H1 (cell line): ENCODE results near the gene BMERB1. TPM values are rescaled to one million over a fixed set of nuclear protein-coding genes. Genes with fewer than 3 reads are reported as not detected.

Source experiments
- CTCF ChIA-PET: fragments of 300-600 bp; sonication (Branson Sonifier 250); formaldehyde crosslinking; loops from one replicate; lab custom pipeline; 2021; ENCODE audit not compliant: partially characterized antibody; lab: Charles Lee
- POLR2A ChIA-PET: fragments of 300-600 bp; sonication (Branson Sonifier 250); formaldehyde crosslinking; loops from one replicate; lab custom pipeline; 2021; ENCODE audit warnings: inconsistent platforms; ENCODE audit not compliant: partially characterized antibody; lab: Charles Lee
- DNase-seq, 2 experiments: peaks; one replicate each; pipeline versions ENCODE4 v3.0.0 to v3.0.0-alpha.2; 2010 to 2022; ENCODE audit warnings: low spot score in 2 of 2, low read depth in 1 of 2, mixed read lengths in 1 of 2
- FAIRE-seq: peaks from 2 replicates; lab custom pipeline; 2011; peaks lifted over from hg19 to GRCh38; lab: Jason Lieb, UNC
- H2AFZ ChIP-seq: 2 replicates; pipeline ENCODE4 v1.8.1; 2012; ENCODE audit warnings: low read length, inconsistent platforms
- H2AK5ac ChIP-seq: 2 replicates; pipeline ENCODE4 v1.6.1; 2013; ENCODE audit warnings: low read depth, low read length
- H2BK120ac ChIP-seq: replicated peaks from 2 replicates; pipeline ENCODE3; 2013; ENCODE audit warnings: low read depth, low read length, inconsistent platforms
- H2BK12ac ChIP-seq: 2 replicates; pipeline ENCODE4 v1.6.1; 2013; ENCODE audit warnings: low read depth, low read length
- H2BK15ac ChIP-seq: 2 replicates; pipeline ENCODE4 v1.6.1; 2013; ENCODE audit warnings: low read length
- H2BK20ac ChIP-seq: 2 replicates; pipeline ENCODE4 v1.6.1; 2013; ENCODE audit warnings: low read length
- H2BK5ac ChIP-seq: 2 replicates; pipeline ENCODE4 v1.6.1; 2013; ENCODE audit warnings: low read depth, low read length
- H3K14ac ChIP-seq: 2 replicates; pipeline ENCODE4 v1.6.1; 2013; ENCODE audit warnings: inconsistent platforms; ENCODE audit not compliant: insufficient read length
- H3K18ac ChIP-seq: 2 replicates; pipeline ENCODE4 v1.6.1; 2013; ENCODE audit warnings: low read length; ENCODE audit errors: extremely low read depth
- H3K23ac ChIP-seq: 2 replicates; pipeline ENCODE4 v1.6.1; 2013; ENCODE audit warnings: inconsistent platforms; ENCODE audit not compliant: insufficient read length
- H3K23me2 ChIP-seq: 2 replicates; pipeline ENCODE4 v1.6.1; 2013; ENCODE audit warnings: low read depth, low read length
- H3K27ac ChIP-seq: 2 replicates; pipeline ENCODE4 v1.6.1; 2011; ENCODE audit warnings: low read depth, low read length, inconsistent platforms
- H3K27me3 ChIP-seq, 4 experiments: replicated peaks in 1 of 4; 1 replicate in 1 of 4; 2 replicates in 3 of 4; pipeline versions ENCODE4 v1.6.1 to v1.8.1; 2011 to 2013; ENCODE audit warnings: low read length in 3 of 4, mild to moderate bottlenecking in 3 of 4, inconsistent platforms in 2 of 4, mixed read lengths in 2 of 4, moderate library complexity in 1 of 4; ENCODE audit not compliant: control insufficient read depth in 3 of 4, insufficient read depth in 3 of 4; ENCODE audit errors: extremely low read depth in 1 of 4
- H3K36me3 ChIP-seq, 4 experiments: 2 replicates each; pipeline versions ENCODE4 v1.6.1 to v1.8.1; 2011 to 2013; ENCODE audit warnings: mild to moderate bottlenecking in 4 of 4, low read length in 3 of 4, moderate library complexity in 2 of 4, control low read depth in 1 of 4, inconsistent platforms in 1 of 4; ENCODE audit not compliant: insufficient read depth in 4 of 4, control insufficient read depth in 2 of 4
- H3K4ac ChIP-seq: replicated peaks from 2 replicates; pipeline ENCODE3; 2013; ENCODE audit warnings: low read length, low read depth, mixed read lengths, inconsistent platforms; ENCODE audit not compliant: insufficient read length
- H3K4me1 ChIP-seq, 4 experiments: replicated peaks in 1 of 4; 1 replicate in 1 of 4; 2 replicates in 3 of 4; pipeline versions ENCODE4 v1.6.1 to v1.8.1; 2011 to 2013; ENCODE audit warnings: low read length in 3 of 4, inconsistent platforms in 2 of 4, mixed read lengths in 1 of 4; ENCODE audit not compliant: insufficient read depth in 4 of 4, control insufficient read depth in 3 of 4
- H3K4me2 ChIP-seq, 2 experiments: 2 replicates each; pipeline versions ENCODE4 v1.6.1 to v1.8.1; 2011 to 2013; ENCODE audit warnings: low read depth in 2 of 2, low read length in 2 of 2, control low read depth in 1 of 2, inconsistent platforms in 1 of 2, mild to moderate bottlenecking in 1 of 2; ENCODE audit not compliant: insufficient read depth in 1 of 2
- H3K4me3 ChIP-seq, 4 experiments: fragments of 200-600, 300-600 bp in 1 of 4; sonication (generic), shearing (Covaris generic), sonication (Bioruptor Twin) in 1 of 4; 2 replicates each; pipeline versions ENCODE4 v1.5.1 to v1.8.1; 2011 to 2016; ENCODE audit warnings: low read length in 4 of 4, low read depth in 3 of 4, control low read depth in 2 of 4, inconsistent platforms in 2 of 4, mild to moderate bottlenecking in 2 of 4, mixed read lengths in 1 of 4, moderate library complexity in 1 of 4; ENCODE audit not compliant: insufficient read depth in 2 of 4; ENCODE audit errors: extremely low read depth in 1 of 4
- H3K56ac ChIP-seq: replicated peaks from 2 replicates; pipeline ENCODE3; 2013; ENCODE audit warnings: low read depth, mild to moderate bottlenecking, mixed read lengths, low read length, inconsistent platforms; ENCODE audit not compliant: insufficient read length
- H3K79me1 ChIP-seq: 2 replicates; pipeline ENCODE4 v1.6.1; 2013; ENCODE audit warnings: low read depth, low read length, control low read depth
- H3K79me2 ChIP-seq, 2 experiments: 2 replicates each; pipeline versions ENCODE4 v1.6.1 to v1.8.1; 2012 to 2013; ENCODE audit warnings: low read length in 2 of 2, mild to moderate bottlenecking in 2 of 2, inconsistent platforms in 1 of 2; ENCODE audit not compliant: insufficient read depth in 2 of 2, control insufficient read depth in 1 of 2
- H3K9ac ChIP-seq, 4 experiments: replicated peaks in 1 of 4; 1 replicate in 1 of 4; 2 replicates in 3 of 4; pipeline versions ENCODE4 v1.6.1 to v1.8.1; 2011 to 2013; ENCODE audit warnings: low read depth in 3 of 4, low read length in 3 of 4, control low read depth in 2 of 4, mild to moderate bottlenecking in 2 of 4, moderate library complexity in 2 of 4, inconsistent platforms in 1 of 4; ENCODE audit errors: extremely low read depth in 1 of 4
- H3K9me3 ChIP-seq, 2 experiments: 2 replicates each; pipeline versions ENCODE4 v1.6.1 to v1.8.1; 2012 to 2013; ENCODE audit warnings: mild to moderate bottlenecking in 2 of 2, moderate library complexity in 2 of 2, control low read depth in 1 of 2, inconsistent platforms in 1 of 2, low read depth in 1 of 2, low read length in 1 of 2, mixed read lengths in 1 of 2; ENCODE audit not compliant: insufficient read depth in 2 of 2
- H4K20me1 ChIP-seq, 2 experiments: replicated peaks in 1 of 2; 2 replicates each; pipeline versions ENCODE3 to v1.8.1; 2011 to 2013; ENCODE audit warnings: inconsistent platforms in 2 of 2, low read length in 2 of 2, mild to moderate bottlenecking in 1 of 2; ENCODE audit not compliant: insufficient read depth in 2 of 2, control insufficient read depth in 1 of 2
- H4K5ac ChIP-seq: 2 replicates; pipeline ENCODE4 v1.6.1; 2013; ENCODE audit warnings: low read length, low read depth, mixed read lengths, inconsistent platforms; ENCODE audit not compliant: insufficient read length
- H4K8ac ChIP-seq: 2 replicates; pipeline ENCODE4 v1.8.0; 2013; ENCODE audit warnings: mild to moderate bottlenecking, moderate library complexity, low read length, inconsistent platforms; ENCODE audit not compliant: insufficient read depth; ENCODE audit errors: extremely low read depth
- H4K91ac ChIP-seq: replicated peaks from 2 replicates; pipeline ENCODE3; 2013; ENCODE audit warnings: low read length, mixed read lengths, inconsistent platforms; ENCODE audit not compliant: insufficient read length
- ASH2L ChIP-seq: fragments of 200-600, 300-600 bp; sonication (generic); IDR thresholded peaks from one replicate; pipeline ENCODE4 v1.7.1; 2017; ENCODE audit warnings: low read length
- BRCA1 ChIP-seq: IDR thresholded peaks from 2 replicates; pipeline ENCODE4 v1.6.1; 2012; ENCODE audit warnings: low read depth, low read length, improper control_type of control experiment
- CHD1 ChIP-seq: IDR thresholded peaks from 2 replicates; pipeline ENCODE4 v1.6.1; 2012; ENCODE audit warnings: low read depth, low read length, improper control_type of control experiment
- E2F6 ChIP-seq: IDR thresholded peaks from 2 replicates; pipeline ENCODE4 v1.6.1; 2012; ENCODE audit warnings: inconsistent platforms
- EP300 ChIP-seq, 2 experiments: IDR thresholded peaks; 1 replicate in 1 of 2; 2 replicates in 1 of 2; pipeline ENCODE4 v1.6.1; 2011 to 2012; ENCODE audit warnings: low read depth in 2 of 2, low read length in 2 of 2, mild to moderate bottlenecking in 2 of 2, borderline replicate concordance in 1 of 2, inconsistent platforms in 1 of 2, moderate library complexity in 1 of 2
- JUN ChIP-seq: IDR thresholded peaks from 2 replicates; pipeline ENCODE4 v1.6.1; 2011; ENCODE audit warnings: low read depth, mild to moderate bottlenecking, improper control_type of control experiment, low read length
- KDM1A ChIP-seq: fragments of 200-600, 300-600 bp; sonication (generic); IDR thresholded peaks from 2 replicates; pipeline ENCODE4 v1.7.1; 2016; ENCODE audit warnings: mild to moderate bottlenecking, low read length, borderline replicate concordance
- RFX5 ChIP-seq: IDR thresholded peaks from 2 replicates; pipeline ENCODE4 v1.6.1; 2011; ENCODE audit warnings: low read depth, low read length, improper control_type of control experiment, borderline replicate concordance
- RNF2 ChIP-seq: fragments of 200-900, 300-1000 bp; sonication (generic); IDR thresholded peaks from 2 replicates; pipeline ENCODE4 v1.7.1; 2016; ENCODE audit warnings: borderline replicate concordance, low read depth, mild to moderate bottlenecking, antibody characterized with exemption, low read length; ENCODE audit not compliant: poor library complexity, severe bottlenecking; ENCODE audit errors: missing control alignments
- SAP30 ChIP-seq: fragments of 300-600 bp; sonication (generic); IDR thresholded peaks from 2 replicates; pipeline ENCODE4 v1.7.1; 2012; ENCODE audit warnings: low read length, moderate library complexity, mild to moderate bottlenecking, inconsistent platforms; ENCODE audit not compliant: insufficient read depth, insufficient replicate concordance
- SIRT6 ChIP-seq: IDR thresholded peaks from one replicate; pipeline ENCODE4 v1.7.1; 2012; ENCODE audit warnings: low read length, inconsistent platforms
- TAF7 ChIP-seq: optimal IDR thresholded peaks from 2 replicates; pipeline ENCODE3; 2011; ENCODE audit warnings: low read depth, mild to moderate bottlenecking, inconsistent platforms, low read length, moderate library complexity, borderline replicate concordance
- YY1 ChIP-seq: IDR thresholded peaks from 2 replicates; pipeline ENCODE4 v1.6.1; 2011; ENCODE audit warnings: low read depth, mild to moderate bottlenecking, low read length
- WGBS, 2 experiments: shearing (Covaris generic) in 1 of 2; methylation state at CpG; one replicate each; pipeline versions ENCODE4 v1.1.6 to v1.1.7; 2013 to 2015; ENCODE audit warnings: low lambda C conversion rate in 2 of 2, mixed read lengths in 2 of 2, inconsistent platforms in 1 of 2, low coverage in 1 of 2, missing lambda C conversion rate in 1 of 2; ENCODE audit not compliant: insufficient replicate concordance in 2 of 2, insufficient coverage in 1 of 2, insufficient read length in 1 of 2; ENCODE audit errors: extremely low coverage in 1 of 2, missing lambda C conversion rate in 1 of 2; 5-methylcytosine and 5-hydroxymethylcytosine counted together
- polyA plus RNA-seq, 7 experiments: library from polyadenylated mRNA; depleted of rRNA in 3 of 7; stranded (reverse) in 5 of 7; unstranded in 2 of 7; fragments of >200 nt in 5 of 7; fragments of 200-250 nt in 2 of 7; gene quantifications; 1 replicate in 5 of 7; 2 replicates in 1 of 7; 4 replicates in 1 of 7; pipeline versions ENCODE4 v1.2.1 to v1.2.3, GENCODE V29; 2011 to 2013; ENCODE audit warnings: missing spikeins in 2 of 7, mixed read lengths in 2 of 7
- total RNA-seq: library from RNA; stranded (reverse); fragmentation: NEBNext Ultra II Directional; extraction: Animal tissue kit (Norgen Biotek cat#: 25700); gene quantifications from 2 replicates; pipeline ENCODE4 v1.2.1, GENCODE V29; 2021

BMERB1 gene
- total and polyA plus RNA-seq, 2 of the 8 experiments (the other 6 are each of a cell fraction or from before 2014, with no cell fraction given), result 23.5 to 27.1 TPM

GRCh38 chr16:15459791-15460190 is 25.4 kb downstream of the BMERB1 start:
- Histone ChIP-seq H3K4me2 (no peak overlapping the region), H4K91ac (no peak overlapping the region), H3K36me3 (no peaks in the 10 kb centered on the region), H2AFZ (no peak overlapping the region), H2AK5ac (no peak overlapping the region), H3K27ac (no peak overlapping the region), H2BK120ac (no peak overlapping the region), H3K14ac (no peak overlapping the region), H3K27me3 (no peaks in the 10 kb centered on the region), H3K9ac (no peak overlapping the region), H2BK20ac (no peak overlapping the region), H3K18ac (no peak overlapping the region), H4K5ac (no peak overlapping the region), H3K56ac (no peak overlapping the region), H3K4ac (no peak overlapping the region), H3K79me2 (no peaks in the 10 kb centered on the region), H2BK5ac (no peak overlapping the region), H2BK12ac (no peak overlapping the region), H3K4me3 (no peak overlapping the region), H3K23ac (no peak overlapping the region), H3K23me2 (no peaks in the 10 kb centered on the region), H4K8ac (no peak overlapping the region), H3K4me1 (no peaks in the 10 kb centered on the region), H4K20me1 (no peaks in the 10 kb centered on the region), H3K79me1 (no peaks in the 10 kb centered on the region), H3K9me3 (no peaks in the 10 kb centered on the region), H2BK15ac (no peak overlapping the region)
- no peak for DNase-seq
- ChIA-PET CTCF (interaction anchor here (1.4 kb wide), 1 partner anchor 18 kb away, joined by 3 read pairs; no protein-coding TSS in a partner anchor), POLR2A (no interaction called here)
- no peak for FAIRE-seq
- WGBS, 2 experiments, result 81% methylated on average over 1 of the region's 1 CpG; no CpG with 5 or more reads in 1 of the 2 experiments
- no peak for TF ChIP-seq SAP30
- TF ChIP-seq JUN, result no peak
- no peak for TF ChIP-seq SIRT6
- no peak for TF ChIP-seq RFX5
- no peak for TF ChIP-seq TAF7
- TF ChIP-seq EP300 (IDR thresholded peaks at IDR 0.05; ENCODE audit: borderline replicate concordance in 1 of 2, low read depth in 2 of 2, low read length in 2 of 2), result no peak
- TF ChIP-seq E2F6, result no peak
- no peak for TF ChIP-seq ASH2L
- no peak for TF ChIP-seq KDM1A
- no peak for TF ChIP-seq RNF2
- TF ChIP-seq CHD1, result no peak
- no peak for TF ChIP-seq YY1
- no peak for TF ChIP-seq BRCA1
